Effector memory CD4-positive, alpha-beta T cell (primary cell): ENCODE data around the gene GPATCH8.
"Not testable (repeated sequence)": the region's sequence is repeated elsewhere in the genome, so short reads cannot be mapped to it uniquely, and the experiment has no call there.

Experiments
- DNase-seq, 3 donors: peaks; one replicate each; pipeline ENCODE4 v3.0.0-alpha.2; 2020
- H3K27ac ChIP-seq: 2 replicates; pipeline ENCODE4 v1.7.0; 2013; ENCODE audit warnings: mild to moderate bottlenecking, low read length, moderate library complexity; ENCODE audit not compliant: insufficient read depth, poor library complexity, severe bottlenecking
- H3K27me3 ChIP-seq: replicated peaks from 2 replicates; pipeline ENCODE4 v1.7.0; 2013; ENCODE audit warnings: mild to moderate bottlenecking, low read length; ENCODE audit not compliant: insufficient read depth, control insufficient read depth, poor library complexity, severe bottlenecking
- H3K36me3 ChIP-seq: 2 replicates; pipeline ENCODE4 v1.7.0; 2013; ENCODE audit warnings: mild to moderate bottlenecking, low read length, moderate library complexity; ENCODE audit not compliant: control insufficient read depth, insufficient read depth
- H3K4me1 ChIP-seq: 2 replicates; pipeline ENCODE4 v1.7.0; 2013; ENCODE audit warnings: low read length, mild to moderate bottlenecking; ENCODE audit not compliant: control insufficient read depth, insufficient read depth, poor library complexity, severe bottlenecking
- H3K4me3 ChIP-seq: 2 replicates; pipeline ENCODE4 v1.7.0; 2013; ENCODE audit warnings: low read length, low read depth, mild to moderate bottlenecking; ENCODE audit not compliant: insufficient read depth, poor library complexity, severe bottlenecking
- H3K9me3 ChIP-seq: 2 replicates; pipeline ENCODE4 v1.7.0; 2013; ENCODE audit warnings: mild to moderate bottlenecking, low read length, moderate library complexity; ENCODE audit not compliant: control insufficient read depth

Gene GPATCH8

GRCh38 chr17:44379887-44380286 is 123.3 kb downstream of the GPATCH8 start:
- DNase-seq = no peak
- Histone ChIP-seq H3K9me3 (no peaks in the 10 kb centered on the region), H3K27me3 (peaks cover 5% of the 10 kb centered on the region), H3K4me3 (no peak overlapping the region), H3K36me3 (no peaks in the 10 kb centered on the region), H3K27ac (no peak overlapping the region), H3K4me1 (peaks cover 5% of the 10 kb centered on the region)

- Histone ChIP-seq H3K27ac (no peak overlapping the region), H3K4me3 (no peak overlapping the region), H3K4me1 (no peaks in the 10 kb centered on the region), H3K27me3 (no peaks in the 10 kb centered on the region), H3K36me3 (no peaks in the 10 kb centered on the region), H3K9me3 (no peaks in the 10 kb centered on the region)
- no peak for DNase-seq
Observed at GRCh38 chr17:44378171-44378705, 125.0 kb downstream of the GPATCH8 start.

GRCh38 chr17:44376779-44377178 is 126.4 kb downstream of the GPATCH8 start:
- no peak for DNase-seq
- Histone ChIP-seq H3K9me3 (no peaks in the 10 kb centered on the region), H3K27me3 (no peaks in the 10 kb centered on the region), H3K4me1 (no peaks in the 10 kb centered on the region), H3K4me3 (no peak overlapping the region), H3K36me3 (no peaks in the 10 kb centered on the region), H3K27ac (no peak overlapping the region)

GRCh38 chr17:44376124-44376523 is 127.1 kb downstream of the GPATCH8 start:
- no peak overlapping the region for H3K27ac ChIP-seq
- H3K36me3 ChIP-seq = no peaks in the 10 kb centered on the region
- H3K9me3 ChIP-seq = no peaks in the 10 kb centered on the region
- no peaks in the 10 kb centered on the region for H3K27me3 ChIP-seq
- no peaks in the 10 kb centered on the region for H3K4me1 ChIP-seq
- no peak for DNase-seq
- no peak overlapping the region for H3K4me3 ChIP-seq

GRCh38 chr17:44375196-44376017 is 127.8 kb downstream of the GPATCH8 start:
- Histone ChIP-seq H3K4me3 (no peak overlapping the region), H3K4me1 (no peaks in the 10 kb centered on the region), H3K27me3 (no peaks in the 10 kb centered on the region), H3K27ac (no peak overlapping the region), H3K9me3 (no peaks in the 10 kb centered on the region), H3K36me3 (no peaks in the 10 kb centered on the region)
- no peak for DNase-seq

GRCh38 chr17:44374306-44375195 is 128.7 kb downstream of the GPATCH8 start:
- Histone ChIP-seq H3K4me1 (no peaks in the 10 kb centered on the region), H3K4me3 (no peak overlapping the region), H3K9me3 (no peaks in the 10 kb centered on the region), H3K27ac (no peak overlapping the region), H3K27me3 (no peaks in the 10 kb centered on the region), H3K36me3 (no peaks in the 10 kb centered on the region)
- no peak for DNase-seq

GRCh38 chr17:44372036-44372435 is 131.2 kb downstream of the GPATCH8 start:
- DNase-seq = no peak
- H3K36me3 ChIP-seq = no peaks in the 10 kb centered on the region
- H3K9me3 ChIP-seq = no peaks in the 10 kb centered on the region

GRCh38 chr17:44369414-44370023 is 133.7 kb downstream of the GPATCH8 start:
- not testable (repeated sequence) for H3K36me3 ChIP-seq, H3K4me3 ChIP-seq, H3K27ac ChIP-seq, H3K27me3 ChIP-seq, H3K4me1 ChIP-seq, DNase-seq, H3K9me3 ChIP-seq

More at GRCh38 chr17:44372036-44372435, 131.2 kb downstream of the GPATCH8 start:
- H3K4me3 ChIP-seq = no peak overlapping the region
- H3K4me1 ChIP-seq = no peaks in the 10 kb centered on the region
- H3K27ac ChIP-seq = no peak overlapping the region
- no peaks in the 10 kb centered on the region for H3K27me3 ChIP-seq

GRCh38 chr17:44368391-44369243 is 134.6 kb downstream of the GPATCH8 start:
- H3K9me3 ChIP-seq, H3K27me3 ChIP-seq, H3K4me1 ChIP-seq, H3K36me3 ChIP-seq, H3K27ac ChIP-seq, H3K4me3 ChIP-seq, DNase-seq: not testable (repeated sequence)
